GM06990 (cell line): Measurements from ENCODE around the gene ASIC2.
"Not testable (repeated sequence)": the region's sequence is repeated elsewhere in the genome, so short reads cannot be mapped to it uniquely, and the experiment has no call there.

Experiments used
- DNase-seq: peaks from one replicate; pipeline ENCODE4 v3.0.0-alpha.2; 2011; ENCODE audit not compliant: insufficient read length; ENCODE audit errors: extremely low read depth
- H3K27me3 ChIP-seq: replicated peaks from 2 replicates; pipeline ENCODE4 v1.6.0; 2011; ENCODE audit warnings: low read length; ENCODE audit not compliant: control insufficient read depth, insufficient read depth
- H3K36me3 ChIP-seq: 2 replicates; pipeline ENCODE4 v1.5.1; 2011; ENCODE audit warnings: low read length; ENCODE audit not compliant: control insufficient read depth, insufficient read depth
- H3K4me3 ChIP-seq: replicated peaks from 2 replicates; pipeline ENCODE4 v1.5.1; 2011; ENCODE audit warnings: low read depth, mild to moderate bottlenecking, control low read depth, low read length
- TF ChIP-seq, protein P1 (sequence below): IDR thresholded peaks from 2 replicates; pipeline ENCODE4 v1.5.1; 2011; ENCODE audit warnings: low read length, control low read depth, mild to moderate bottlenecking, inconsistent platforms; ENCODE audit not compliant: insufficient read depth, poor library complexity, severe bottlenecking

Gene ASIC2

DNA sequence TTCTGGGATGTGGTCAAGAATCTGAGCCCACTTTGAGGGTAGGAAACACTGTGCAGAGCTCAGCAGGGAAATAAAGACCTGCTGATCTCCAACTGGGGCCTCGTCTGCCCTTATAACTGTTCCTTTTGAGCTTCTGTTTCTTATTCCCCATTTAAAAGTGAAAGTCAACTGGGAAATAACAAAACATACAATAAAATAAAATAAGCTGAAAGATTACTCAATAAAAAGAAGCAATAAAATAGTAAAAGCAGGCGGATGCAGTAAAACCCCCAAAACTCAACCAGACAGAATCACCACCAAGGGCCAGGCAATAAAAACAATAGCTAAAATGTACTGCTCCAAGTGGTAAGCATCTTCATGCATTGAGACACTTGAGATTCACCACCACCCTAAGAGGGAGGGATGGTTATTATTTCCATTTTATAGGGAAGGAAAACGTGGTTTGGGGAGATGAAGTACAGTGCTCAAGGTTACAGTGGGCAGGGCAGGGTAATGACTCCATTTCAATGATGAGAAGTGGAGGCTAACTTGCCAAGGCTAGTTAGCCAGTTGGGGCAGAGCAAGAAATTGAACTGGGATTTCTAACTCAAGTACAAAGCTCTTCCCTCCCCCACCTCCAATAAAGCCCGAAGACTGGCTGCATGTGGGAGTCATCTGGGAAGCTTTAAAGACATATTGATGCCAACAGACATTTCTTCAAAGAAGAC lies 307.9 kb downstream of the ASIC2 start:
- TF ChIP-seq, protein P1, sequence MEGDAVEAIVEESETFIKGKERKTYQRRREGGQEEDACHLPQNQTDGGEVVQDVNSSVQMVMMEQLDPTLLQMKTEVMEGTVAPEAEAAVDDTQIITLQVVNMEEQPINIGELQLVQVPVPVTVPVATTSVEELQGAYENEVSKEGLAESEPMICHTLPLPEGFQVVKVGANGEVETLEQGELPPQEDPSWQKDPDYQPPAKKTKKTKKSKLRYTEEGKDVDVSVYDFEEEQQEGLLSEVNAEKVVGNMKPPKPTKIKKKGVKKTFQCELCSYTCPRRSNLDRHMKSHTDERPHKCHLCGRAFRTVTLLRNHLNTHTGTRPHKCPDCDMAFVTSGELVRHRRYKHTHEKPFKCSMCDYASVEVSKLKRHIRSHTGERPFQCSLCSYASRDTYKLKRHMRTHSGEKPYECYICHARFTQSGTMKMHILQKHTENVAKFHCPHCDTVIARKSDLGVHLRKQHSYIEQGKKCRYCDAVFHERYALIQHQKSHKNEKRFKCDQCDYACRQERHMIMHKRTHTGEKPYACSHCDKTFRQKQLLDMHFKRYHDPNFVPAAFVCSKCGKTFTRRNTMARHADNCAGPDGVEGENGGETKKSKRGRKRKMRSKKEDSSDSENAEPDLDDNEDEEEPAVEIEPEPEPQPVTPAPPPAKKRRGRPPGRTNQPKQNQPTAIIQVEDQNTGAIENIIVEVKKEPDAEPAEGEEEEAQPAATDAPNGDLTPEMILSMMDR = no peak
- H3K36me3 ChIP-seq = no peaks in the 10 kb centered on the region

DNA sequence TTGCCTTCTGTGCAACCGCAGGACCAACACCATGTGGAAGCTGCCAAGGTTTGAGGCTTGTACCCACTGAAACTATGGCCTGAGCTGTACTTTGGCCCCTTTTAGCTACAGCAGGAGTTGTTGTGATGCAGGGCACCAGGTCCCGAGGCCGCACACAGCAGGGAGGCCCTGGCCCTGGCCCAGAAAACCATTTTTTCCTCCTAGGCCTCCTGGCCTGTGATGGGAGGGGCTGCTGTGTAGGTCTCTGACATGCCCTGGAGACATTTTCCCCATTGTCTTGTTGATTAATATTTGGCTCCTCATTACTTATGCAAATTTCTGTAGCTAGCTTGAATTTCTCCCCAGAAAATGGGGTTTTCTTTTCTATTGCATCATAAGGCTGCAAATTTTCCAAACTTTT lies 311.5 kb downstream of the ASIC2 start:
- H3K27me3 ChIP-seq, DNase-seq, H3K4me3 ChIP-seq, H3K36me3 ChIP-seq: not testable (repeated sequence)

More for the DNA sequence above, 307.9 kb downstream of the ASIC2 start:
- no peaks in the 10 kb centered on the region for H3K27me3 ChIP-seq
- DNase-seq = no peak
- no peak overlapping the region for H3K4me3 ChIP-seq

DNA sequence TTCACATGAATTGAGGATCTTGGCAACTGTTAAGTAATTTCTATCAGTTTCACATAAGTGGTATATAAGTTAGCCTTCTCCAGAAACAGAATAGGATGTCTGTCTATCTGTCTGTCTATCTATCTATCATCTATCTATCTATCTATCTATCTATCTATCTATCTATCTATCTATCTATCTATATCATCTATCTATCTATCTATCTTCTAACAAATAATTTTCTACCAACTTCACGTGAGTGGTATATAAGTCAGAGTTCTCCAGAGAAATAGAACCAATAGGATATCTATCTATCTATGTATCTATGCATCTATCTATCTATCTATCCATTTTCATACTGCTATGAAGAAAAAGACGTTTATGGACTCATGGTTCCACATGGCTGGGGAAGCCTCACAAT lies 312.9 kb downstream of the ASIC2 start:
- no peak overlapping the region for H3K4me3 ChIP-seq
- no peak for DNase-seq
- no peaks in the 10 kb centered on the region for H3K36me3 ChIP-seq
- H3K27me3 ChIP-seq = no peaks in the 10 kb centered on the region
- TF ChIP-seq, protein P1 = no peak

DNA sequence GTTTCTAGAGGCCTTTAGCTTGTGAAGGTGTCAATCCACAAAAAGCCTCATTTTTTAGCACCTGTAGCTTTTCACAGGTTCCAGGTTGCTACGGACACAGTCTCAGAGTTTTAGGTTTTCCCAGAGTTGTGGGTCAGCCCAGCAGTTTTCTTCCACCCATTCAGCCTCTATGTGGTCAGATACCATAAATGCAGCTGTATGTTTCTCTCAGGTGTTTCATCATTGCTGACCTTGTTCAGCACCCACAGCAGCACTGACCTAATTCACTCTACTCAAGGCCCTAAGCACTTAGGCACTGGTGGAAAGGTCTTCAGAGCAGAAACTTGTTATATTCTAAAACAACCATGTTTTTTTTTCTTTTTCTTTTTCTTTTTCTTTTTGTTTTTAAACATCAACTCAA lies 316.5 kb downstream of the ASIC2 start:
- Histone ChIP-seq H3K27me3 (no peaks in the 10 kb centered on the region), H3K36me3 (no peaks in the 10 kb centered on the region), H3K4me3 (no peak overlapping the region)
- no peak for DNase-seq
- TF ChIP-seq, protein P1 = no peak

DNA sequence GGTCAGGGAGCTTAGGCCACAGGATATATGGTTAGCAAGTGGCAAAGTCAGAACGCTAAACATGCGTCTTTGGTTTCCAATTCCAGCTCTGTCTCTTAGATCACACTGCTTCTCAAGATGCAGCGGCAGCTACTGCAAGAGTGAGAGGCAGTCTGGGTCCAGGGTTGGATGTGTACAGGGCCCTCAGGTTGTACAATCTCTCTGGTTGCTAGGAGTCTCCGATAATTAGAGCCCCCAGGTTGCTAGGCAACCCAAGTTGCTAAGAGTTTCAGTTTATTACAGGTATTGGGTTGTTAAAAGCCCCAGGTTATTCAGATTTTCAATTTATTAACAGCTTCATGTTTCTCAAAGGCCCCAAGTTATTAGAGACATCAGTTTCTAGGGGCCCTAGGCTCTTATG lies 317.0 kb downstream of the ASIC2 start:
- TF ChIP-seq, protein P1 = no peak
- no peak overlapping the region for H3K4me3 ChIP-seq
- no peak for DNase-seq
- H3K36me3 ChIP-seq = no peaks in the 10 kb centered on the region
- H3K27me3 ChIP-seq = no peaks in the 10 kb centered on the region

DNA sequence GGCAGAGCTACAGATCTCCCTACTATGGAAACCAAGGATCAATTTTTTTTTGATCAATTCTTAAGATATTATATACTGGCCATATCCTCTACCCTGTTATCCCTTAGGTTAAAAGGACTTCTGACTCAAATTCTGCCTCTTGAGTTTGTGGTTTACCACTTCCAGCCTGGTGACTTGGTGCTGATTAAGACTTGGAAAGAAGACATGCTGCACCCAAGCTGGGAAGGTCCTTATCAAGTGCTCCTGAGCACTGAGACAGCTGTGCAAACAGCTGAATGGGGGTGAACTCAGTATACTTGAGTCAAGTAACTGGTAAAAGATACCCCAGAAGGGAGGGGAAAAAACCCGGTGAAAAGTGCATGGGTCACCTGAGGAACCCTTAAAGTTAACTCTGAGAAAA lies 321.9 kb downstream of the ASIC2 start:
- DNase-seq = no peak
- Histone ChIP-seq H3K36me3 (no peaks in the 10 kb centered on the region), H3K27me3 (no peaks in the 10 kb centered on the region), H3K4me3 (no peak overlapping the region)
- TF ChIP-seq, protein P1 = no peak
